HT1080 (cell line): Measurements from ENCODE around the gene FPR1. TPM values are rescaled to one million over a fixed set of nuclear protein-coding genes. Genes with fewer than 3 reads are reported as not detected.
A peak's percentile ranks its signal among the peaks of the same experiment; 100 is the strongest.

Source experiments
- DNase-seq: peaks from one replicate; pipeline ENCODE4 v3.0.0-alpha.2; 2015; ENCODE audit warnings: low read depth
- total RNA-seq: library from RNA; depleted of rRNA; stranded (reverse); fragments of >200 nt; shearing (Covaris generic); gene quantifications from 2 replicates; pipeline ENCODE4 v1.2.3, GENCODE V29; 2014

The FPR1 gene
- total RNA-seq, 1 experiment from 2014 or later = 0.98 TPM

DNA sequence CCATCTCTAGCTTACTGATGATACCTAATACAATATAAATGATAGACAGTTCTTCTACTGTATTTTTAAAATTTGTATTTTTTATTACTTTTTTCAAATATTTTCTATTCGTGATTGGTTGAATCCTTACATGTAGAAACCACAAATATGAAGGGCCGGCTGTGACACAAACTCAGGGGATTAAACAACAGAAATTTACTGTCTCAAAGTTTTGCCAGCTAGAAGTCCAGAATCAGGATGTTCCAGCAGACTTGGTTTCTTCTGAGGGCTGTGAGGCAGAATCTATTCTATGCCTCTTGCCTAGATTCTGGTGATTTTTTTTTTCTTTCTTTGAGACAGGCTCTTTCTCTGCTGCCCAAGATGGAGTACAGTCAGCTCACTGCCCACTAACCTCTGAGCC lies 13.8 kb downstream of the FPR1 start:
- DNase-seq = no peak

- DNase-seq = no peak
Measured at GRCh38 chr19:51737389-51737788, 14.3 kb downstream of the FPR1 start.

- peak; percentile 79 for DNase-seq
Measured at GRCh38 chr19:51735759-51736449, 15.8 kb downstream of the FPR1 start.

DNA sequence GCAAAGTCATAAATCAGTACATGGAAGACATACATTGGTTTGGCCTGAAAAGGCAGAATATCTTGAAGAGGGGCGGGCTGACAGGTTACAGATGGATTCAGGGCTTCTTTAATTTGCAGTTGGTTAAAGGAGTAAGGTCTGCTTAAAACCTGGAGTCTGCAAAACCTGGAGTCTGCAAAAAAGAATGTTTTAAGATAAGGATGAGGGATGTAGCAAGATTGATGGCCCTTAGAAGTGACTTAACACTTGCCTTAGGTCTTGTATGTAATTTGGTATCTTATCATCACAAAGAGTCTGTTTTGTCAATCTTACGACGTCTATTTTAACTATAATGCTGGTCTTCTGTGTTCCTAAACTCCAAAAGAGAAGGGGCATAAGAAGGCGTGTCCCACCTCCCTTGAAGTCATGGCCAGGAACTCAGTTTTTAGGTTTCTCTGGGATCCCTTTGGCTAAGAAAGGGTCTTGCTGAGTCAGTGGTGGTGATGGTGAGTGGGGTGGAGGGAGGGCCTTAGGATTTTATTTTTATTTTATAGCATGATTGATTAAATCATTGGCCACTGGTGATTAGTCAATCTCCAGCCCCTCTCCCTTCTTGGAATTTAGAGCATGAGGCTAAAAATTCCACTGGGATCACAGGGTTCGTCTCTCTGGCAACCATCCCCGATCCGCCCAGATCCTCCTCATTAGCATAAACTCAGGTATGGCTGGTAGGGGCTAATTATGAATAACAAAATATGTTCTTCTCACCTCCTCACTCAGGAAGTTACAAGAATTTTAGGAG lies 17.7 kb downstream of the FPR1 start:
- DNase-seq = no peak

DNA sequence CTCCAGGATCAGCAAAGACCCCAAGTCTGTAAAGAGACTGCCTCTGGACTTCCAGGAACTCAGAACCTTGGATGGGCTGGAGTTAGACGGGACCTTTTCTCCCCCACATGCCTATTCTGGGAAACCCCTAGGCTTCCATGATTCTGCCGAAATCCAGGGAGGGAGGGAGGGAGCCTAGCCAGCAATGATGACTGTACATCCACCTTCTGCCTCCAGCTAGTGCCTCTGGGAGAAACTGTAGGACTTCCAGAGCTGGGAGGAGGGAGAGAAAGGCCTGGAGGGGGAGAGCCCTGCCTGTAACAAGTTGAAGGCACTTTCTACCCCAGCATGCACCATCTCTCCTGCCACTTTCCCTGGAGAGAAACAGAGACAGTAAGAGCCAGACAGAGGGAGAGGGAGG lies 21.9 kb downstream of the FPR1 start:
- DNase-seq = no peak

- peak; percentile 56 for DNase-seq
Measured at GRCh38 chr19:51727349-51727880, 24.3 kb downstream of the FPR1 start.

GRCh38 chr19:51726049-51726448 lies 25.6 kb downstream of the FPR1 start:
- DNase-seq = peak; percentile 40

GRCh38 chr19:51724543-51724942 lies 27.1 kb downstream of the FPR1 start:
- DNase-seq = no peak

- no peak for DNase-seq
Measured at GRCh38 chr19:51722492-51722891, 29.2 kb downstream of the FPR1 start.

DNA sequence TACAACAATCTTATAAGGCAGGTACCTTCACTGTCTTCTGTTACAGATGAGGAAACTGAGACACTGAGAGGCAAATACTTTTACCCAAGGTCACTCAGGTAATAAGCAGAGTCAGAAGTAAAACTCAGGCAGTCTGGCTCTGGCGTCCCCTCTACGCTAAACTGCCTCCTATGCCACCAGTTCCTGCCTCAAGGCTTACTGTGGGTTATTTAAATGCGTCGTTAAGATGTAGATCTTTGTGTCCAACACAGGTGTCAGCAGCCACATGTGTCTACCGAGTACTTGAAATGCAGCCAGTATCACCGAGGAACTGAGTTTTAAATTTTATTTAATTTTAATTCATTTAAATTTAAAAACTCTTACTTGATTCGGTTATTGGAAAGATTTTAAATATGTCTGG lies 29.8 kb downstream of the FPR1 start:
- DNase-seq = no peak

- DNase-seq = no peak
Measured at GRCh38 chr19:51719251-51719988, 32.3 kb downstream of the FPR1 start.

DNA sequence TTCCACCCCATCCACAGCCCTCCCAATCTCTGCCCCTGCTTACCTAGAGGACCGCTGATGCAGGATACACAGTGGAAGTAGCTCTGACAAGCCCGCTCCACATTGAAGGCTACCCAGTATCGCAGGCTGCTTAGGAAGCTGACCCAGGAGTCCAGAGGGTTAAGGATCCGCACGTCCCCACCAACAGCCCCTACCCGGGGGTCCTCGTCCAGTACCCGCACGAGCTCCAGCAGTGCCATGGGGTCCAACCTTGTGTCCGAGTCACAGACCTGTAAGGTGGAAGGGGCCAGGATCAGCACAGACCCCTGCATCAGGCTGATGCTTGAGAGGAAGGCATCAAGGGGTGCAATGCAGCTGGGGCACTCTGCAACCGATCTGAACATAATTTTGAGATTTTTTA lies 34.8 kb downstream of the FPR1 start:
- DNase-seq = no peak

- no peak for DNase-seq
Measured at GRCh38 chr19:51715850-51716249, 35.8 kb downstream of the FPR1 start.

DNA sequence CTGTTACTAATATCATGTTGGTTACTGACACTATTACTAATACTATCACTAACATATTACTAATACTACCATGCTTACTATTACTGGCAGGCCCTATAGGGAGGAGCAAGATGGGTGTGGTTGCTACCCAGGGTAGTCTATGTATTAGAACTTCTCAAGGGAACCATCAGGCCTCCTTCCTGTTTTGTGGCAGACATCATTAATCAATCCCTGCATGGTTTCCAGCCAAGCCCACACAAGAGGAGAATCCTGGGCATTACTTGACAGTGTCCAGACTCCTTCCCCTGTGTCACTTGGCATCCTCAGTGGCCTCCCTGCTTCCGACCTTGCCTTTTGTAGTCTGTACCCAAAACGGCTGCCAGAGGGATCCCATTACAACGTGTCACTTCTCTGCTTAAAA lies 36.8 kb downstream of the FPR1 start:
- DNase-seq = no peak

GRCh38 chr19:51713319-51714285 lies 38.1 kb downstream of the FPR1 start:
- no peak for DNase-seq

DNA sequence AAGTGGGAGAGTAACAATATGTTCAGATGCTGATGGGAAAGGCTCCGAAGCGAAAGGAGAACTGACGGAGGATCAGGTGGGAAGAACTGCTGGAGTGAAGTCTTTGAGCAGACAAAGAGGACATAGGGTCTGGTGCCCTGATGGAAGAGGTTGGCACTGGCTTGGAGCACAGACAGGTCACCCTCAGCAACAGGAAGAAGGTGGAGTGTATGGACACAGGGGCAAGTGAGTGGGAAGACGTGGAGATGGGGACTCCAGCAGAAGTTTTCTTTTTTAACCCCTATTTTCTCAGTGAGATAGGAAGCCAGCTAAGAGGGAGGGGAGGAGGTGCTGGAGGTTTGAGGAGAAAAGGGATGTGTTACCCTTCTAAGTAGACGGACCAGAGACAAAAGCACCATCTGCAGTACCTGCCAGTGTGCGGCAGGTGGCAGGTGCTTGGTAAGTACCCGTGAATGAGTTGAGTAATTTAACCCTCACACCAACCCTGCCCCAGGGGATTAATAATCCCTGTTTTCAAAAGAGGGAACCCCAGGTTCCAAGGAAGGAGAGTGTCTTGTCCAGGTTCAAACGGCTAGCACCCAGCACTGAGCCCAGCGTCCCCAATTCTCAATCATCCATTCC lies 39.1 kb downstream of the FPR1 start:
- peak; percentile 33 for DNase-seq

GRCh38 chr19:51711702-51712101 lies 40.0 kb downstream of the FPR1 start:
- DNase-seq = no peak

DNA sequence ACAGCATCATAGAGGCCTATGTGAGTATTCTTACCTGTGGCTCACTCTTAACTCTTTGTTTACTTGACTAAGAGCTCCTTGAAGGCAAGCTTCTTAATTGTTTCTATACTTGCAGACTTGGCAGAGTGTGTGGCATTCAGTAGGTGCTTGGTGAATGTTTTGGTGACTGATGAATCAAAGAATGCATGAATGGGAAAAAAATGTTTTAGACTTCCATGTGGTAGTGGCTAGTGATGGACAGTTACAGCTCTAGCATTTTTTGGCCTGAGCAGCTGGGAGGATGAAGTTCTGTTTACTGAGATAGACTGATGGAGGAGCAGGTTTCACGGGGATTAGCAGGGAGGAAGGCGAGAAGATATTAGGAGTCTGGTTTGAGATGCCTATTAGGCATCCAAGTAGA lies 41.5 kb downstream of the FPR1 start:
- DNase-seq = no peak

GRCh38 chr19:51709575-51709974 lies 42.1 kb downstream of the FPR1 start:
- DNase-seq = no peak

GRCh38 chr19:51708811-51709210 lies 42.9 kb downstream of the FPR1 start:
- no peak for DNase-seq
